ENCODE measurements around the gene TRIP12.

GRCh38 chr2:229896857-229897256 lies 25.0 kb downstream of the TRIP12 start:
- TF ChIP-seq CTCF (IDR thresholded peaks at IDR 0.05), result no peak
- TF ChIP-seq POLR2A (IDR thresholded peaks at IDR 0.05), result no peak

Measured in Peyer's patch (tissue), 4 donors.